HG03066 (cell line): ENCODE results near the gene MMP14.
A peak's percentile ranks its signal among the peaks of the same experiment; 100 is the strongest.

Experiments used
- ATAC-seq: cut with Tn5 transposase; IDR thresholded peaks from one replicate; pipeline ENCODE4 v1.9.1; 2021; ENCODE audit warnings: low read depth; ENCODE audit not compliant: unreplicated experiment

The MMP14 gene

GRCh38 chr14:22882529-22883172 lies 46.3 kb downstream of the MMP14 start:
- no peak for ATAC-seq

- no peak for ATAC-seq
These were observed 47.0 kb downstream of the MMP14 start, which contains the start of gene REM2 for GRCh38 chr14:22883173-22883976. TSS of gene REM2 (plus strand) at chr14:22883222. CDS start at chr14:22883288, 66 bp downstream.

- no peak for ATAC-seq
These were observed 47.8 kb downstream of the MMP14 start for GRCh38 chr14:22884076-22884737.

GRCh38 chr14:22884738-22885523 lies 48.5 kb downstream of the MMP14 start:
- no peak for ATAC-seq

- no peak for ATAC-seq
These were observed 49.6 kb downstream of the MMP14 start for GRCh38 chr14:22885975-22886374.

GRCh38 chr14:22886500-22887259 lies 50.3 kb downstream of the MMP14 start:
- ATAC-seq, result peak; percentile 50

- ATAC-seq, result no peak
These were observed 51.0 kb downstream of the MMP14 start for GRCh38 chr14:22887260-22887989.

GRCh38 chr14:22887990-22888378 lies 51.6 kb downstream of the MMP14 start:
- peak; percentile 42 for ATAC-seq

- no peak for ATAC-seq
These were observed 52.3 kb downstream of the MMP14 start for GRCh38 chr14:22888662-22889061.

GRCh38 chr14:22890416-22890815 lies 54.0 kb downstream of the MMP14 start:
- ATAC-seq, result no peak

- no peak for ATAC-seq
These were observed 56.1 kb downstream of the MMP14 start for GRCh38 chr14:22892488-22892887.

GRCh38 chr14:22893706-22894105 lies 57.3 kb downstream of the MMP14 start:
- no peak for ATAC-seq

GRCh38 chr14:22895402-22895801 lies 59.0 kb downstream of the MMP14 start:
- ATAC-seq, result no peak

- no peak for ATAC-seq
These were observed 60.0 kb downstream of the MMP14 start for GRCh38 chr14:22896356-22896755.

- ATAC-seq, result no peak
These were observed 60.4 kb downstream of the MMP14 start for GRCh38 chr14:22896760-22897159.

GRCh38 chr14:22897357-22897756 lies 61.0 kb downstream of the MMP14 start:
- ATAC-seq, result no peak
